Prostate gland (tissue), 2 donors: ENCODE data around the gene MYLK.

ENCODE experiments used
- CTCF ChIP-seq, 4 experiments: fragments of 200-600 bp in 2 of 4; fragments of 450-650 bp in 2 of 4; sonication (generic) in 2 of 4; IDR thresholded peaks; 1 replicate in 3 of 4; 2 replicates in 1 of 4; pipeline ENCODE4 v1.5.1; 2016 to 2019; ENCODE audit warnings: antibody characterized with exemption in 4 of 4, mild to moderate bottlenecking in 2 of 4, moderate library complexity in 2 of 4
- POLR2A ChIP-seq: fragments of 450-650 bp; IDR thresholded peaks from one replicate; pipeline ENCODE4 v1.6.1; 2016; ENCODE audit warnings: antibody characterized with exemption, mild to moderate bottlenecking
- POLR2AphosphoS5 ChIP-seq: sonication (generic); formaldehyde crosslinking; IDR thresholded peaks from one replicate; pipeline ENCODE4 v1.6.1; 2017; ENCODE audit warnings: antibody characterized with exemption

GRCh38 chr3:123735456-123735855 lies 148.7 kb downstream of the MYLK start:
- TF ChIP-seq POLR2A, result no peak
- no peak for TF ChIP-seq CTCF (IDR thresholded peaks at IDR 0.05)
- TF ChIP-seq POLR2AphosphoS5, result no peak
